ENCODE measurements around the gene PRDM16. TPM values are rescaled to one million over a fixed set of nuclear protein-coding genes. Genes with fewer than 3 reads are reported as not detected.

The PRDM16 gene
- polyA plus RNA-seq, 1 donor from 2014 or later: 0.21 TPM

DNA sequence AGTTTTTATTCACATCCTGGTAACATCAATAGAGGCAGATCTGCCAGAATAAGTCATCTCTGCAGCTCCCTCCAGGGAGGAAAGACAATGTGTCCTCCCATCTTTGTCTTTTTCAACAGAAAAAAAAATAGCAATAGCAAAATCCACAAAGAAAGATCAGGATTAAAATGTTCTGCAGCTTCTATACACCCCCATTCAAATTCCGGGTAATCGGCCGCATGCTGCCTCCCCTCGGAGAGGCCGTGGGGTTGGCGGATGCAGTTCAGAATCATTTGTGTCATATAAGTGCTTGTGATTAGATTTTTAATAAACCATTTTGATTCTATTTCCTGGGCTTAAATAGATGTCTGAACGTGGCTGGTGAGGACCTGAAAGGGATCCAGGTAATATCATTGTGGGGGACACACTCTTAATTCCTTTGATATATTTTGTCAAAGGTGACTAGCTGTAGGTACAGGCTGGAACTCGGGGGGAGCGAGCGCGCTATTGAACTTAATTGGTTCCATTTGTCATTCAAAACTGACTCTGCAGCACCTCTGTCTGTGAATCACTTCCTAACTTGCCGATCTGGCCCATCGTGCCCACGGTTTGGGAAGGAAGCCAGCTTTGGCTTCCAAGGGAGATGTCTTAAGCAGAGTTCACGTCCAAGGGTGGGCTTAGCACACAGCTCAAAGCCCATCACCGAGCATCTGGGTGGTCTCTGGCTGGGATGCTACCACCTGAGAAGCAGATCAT lies 299.9 kb downstream of the PRDM16 start:
- Histone ChIP-seq H4K20me1 (ENCODE audit: insufficient read depth) (no peaks in the 10 kb centered on the region), H3K27ac (ENCODE audit: low read length) (peak overlapping the region; percentile 65), H3K9me2 (ENCODE audit: insufficient read depth, low read length) (no peaks in the 10 kb centered on the region), H3K27me3 (ENCODE audit: insufficient read depth, low read depth, low read length) (no peaks in the 10 kb centered on the region), H3K4me3 (ENCODE audit: low read length) (no peak overlapping the region), H3F3A (ENCODE audit: insufficient read depth, low read length, poor library complexity, severe bottlenecking) (no peaks in the 10 kb centered on the region), H3K9me3 (ENCODE audit: low read length) (no peaks in the 10 kb centered on the region), H3K36me3 (ENCODE audit: insufficient read depth, low read length) (no peaks in the 10 kb centered on the region), H3K4me2 (ENCODE audit: low read length) (no peak overlapping the region), H3K79me2 (replicated peaks; ENCODE audit: insufficient read depth, low read length) (no peaks in the 10 kb centered on the region), H3K9ac (ENCODE audit: low read length) (peak overlapping the region; percentile 39), H2AFZ (ENCODE audit: low read depth, low read length) (peak overlapping the region; percentile 32)
- TF ChIP-seq RAD21 (conservative IDR thresholded peaks at IDR 0.05) (no peak), POLR2AphosphoS5 (IDR thresholded peaks at IDR 0.05) (no peak), SMC3 (conservative IDR thresholded peaks at IDR 0.05; ENCODE audit: poor library complexity) (no peak), EZH2 (IDR thresholded peaks at IDR 0.05; ENCODE audit: borderline replicate concordance, insufficient read depth, low read length, poor library complexity, severe bottlenecking) (no peak), TAF1 (IDR thresholded peaks at IDR 0.05; ENCODE audit: low read depth) (no peak), MXI1 (conservative IDR thresholded peaks at IDR 0.05; ENCODE audit: poor library complexity, severe bottlenecking) (no peak), EP300 (conservative IDR thresholded peaks at IDR 0.05; ENCODE audit: poor library complexity, severe bottlenecking) (no peak)
- TF ChIP-seq, protein P1, sequence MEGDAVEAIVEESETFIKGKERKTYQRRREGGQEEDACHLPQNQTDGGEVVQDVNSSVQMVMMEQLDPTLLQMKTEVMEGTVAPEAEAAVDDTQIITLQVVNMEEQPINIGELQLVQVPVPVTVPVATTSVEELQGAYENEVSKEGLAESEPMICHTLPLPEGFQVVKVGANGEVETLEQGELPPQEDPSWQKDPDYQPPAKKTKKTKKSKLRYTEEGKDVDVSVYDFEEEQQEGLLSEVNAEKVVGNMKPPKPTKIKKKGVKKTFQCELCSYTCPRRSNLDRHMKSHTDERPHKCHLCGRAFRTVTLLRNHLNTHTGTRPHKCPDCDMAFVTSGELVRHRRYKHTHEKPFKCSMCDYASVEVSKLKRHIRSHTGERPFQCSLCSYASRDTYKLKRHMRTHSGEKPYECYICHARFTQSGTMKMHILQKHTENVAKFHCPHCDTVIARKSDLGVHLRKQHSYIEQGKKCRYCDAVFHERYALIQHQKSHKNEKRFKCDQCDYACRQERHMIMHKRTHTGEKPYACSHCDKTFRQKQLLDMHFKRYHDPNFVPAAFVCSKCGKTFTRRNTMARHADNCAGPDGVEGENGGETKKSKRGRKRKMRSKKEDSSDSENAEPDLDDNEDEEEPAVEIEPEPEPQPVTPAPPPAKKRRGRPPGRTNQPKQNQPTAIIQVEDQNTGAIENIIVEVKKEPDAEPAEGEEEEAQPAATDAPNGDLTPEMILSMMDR (IDR thresholded peaks at IDR 0.05; ENCODE audit: poor library complexity, severe bottlenecking): no peak
- TF ChIP-seq, protein P2, sequence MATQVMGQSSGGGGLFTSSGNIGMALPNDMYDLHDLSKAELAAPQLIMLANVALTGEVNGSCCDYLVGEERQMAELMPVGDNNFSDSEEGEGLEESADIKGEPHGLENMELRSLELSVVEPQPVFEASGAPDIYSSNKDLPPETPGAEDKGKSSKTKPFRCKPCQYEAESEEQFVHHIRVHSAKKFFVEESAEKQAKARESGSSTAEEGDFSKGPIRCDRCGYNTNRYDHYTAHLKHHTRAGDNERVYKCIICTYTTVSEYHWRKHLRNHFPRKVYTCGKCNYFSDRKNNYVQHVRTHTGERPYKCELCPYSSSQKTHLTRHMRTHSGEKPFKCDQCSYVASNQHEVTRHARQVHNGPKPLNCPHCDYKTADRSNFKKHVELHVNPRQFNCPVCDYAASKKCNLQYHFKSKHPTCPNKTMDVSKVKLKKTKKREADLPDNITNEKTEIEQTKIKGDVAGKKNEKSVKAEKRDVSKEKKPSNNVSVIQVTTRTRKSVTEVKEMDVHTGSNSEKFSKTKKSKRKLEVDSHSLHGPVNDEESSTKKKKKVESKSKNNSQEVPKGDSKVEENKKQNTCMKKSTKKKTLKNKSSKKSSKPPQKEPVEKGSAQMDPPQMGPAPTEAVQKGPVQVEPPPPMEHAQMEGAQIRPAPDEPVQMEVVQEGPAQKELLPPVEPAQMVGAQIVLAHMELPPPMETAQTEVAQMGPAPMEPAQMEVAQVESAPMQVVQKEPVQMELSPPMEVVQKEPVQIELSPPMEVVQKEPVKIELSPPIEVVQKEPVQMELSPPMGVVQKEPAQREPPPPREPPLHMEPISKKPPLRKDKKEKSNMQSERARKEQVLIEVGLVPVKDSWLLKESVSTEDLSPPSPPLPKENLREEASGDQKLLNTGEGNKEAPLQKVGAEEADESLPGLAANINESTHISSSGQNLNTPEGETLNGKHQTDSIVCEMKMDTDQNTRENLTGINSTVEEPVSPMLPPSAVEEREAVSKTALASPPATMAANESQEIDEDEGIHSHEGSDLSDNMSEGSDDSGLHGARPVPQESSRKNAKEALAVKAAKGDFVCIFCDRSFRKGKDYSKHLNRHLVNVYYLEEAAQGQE (IDR thresholded peaks at IDR 0.05; ENCODE audit: borderline replicate concordance): no peak

DNA sequence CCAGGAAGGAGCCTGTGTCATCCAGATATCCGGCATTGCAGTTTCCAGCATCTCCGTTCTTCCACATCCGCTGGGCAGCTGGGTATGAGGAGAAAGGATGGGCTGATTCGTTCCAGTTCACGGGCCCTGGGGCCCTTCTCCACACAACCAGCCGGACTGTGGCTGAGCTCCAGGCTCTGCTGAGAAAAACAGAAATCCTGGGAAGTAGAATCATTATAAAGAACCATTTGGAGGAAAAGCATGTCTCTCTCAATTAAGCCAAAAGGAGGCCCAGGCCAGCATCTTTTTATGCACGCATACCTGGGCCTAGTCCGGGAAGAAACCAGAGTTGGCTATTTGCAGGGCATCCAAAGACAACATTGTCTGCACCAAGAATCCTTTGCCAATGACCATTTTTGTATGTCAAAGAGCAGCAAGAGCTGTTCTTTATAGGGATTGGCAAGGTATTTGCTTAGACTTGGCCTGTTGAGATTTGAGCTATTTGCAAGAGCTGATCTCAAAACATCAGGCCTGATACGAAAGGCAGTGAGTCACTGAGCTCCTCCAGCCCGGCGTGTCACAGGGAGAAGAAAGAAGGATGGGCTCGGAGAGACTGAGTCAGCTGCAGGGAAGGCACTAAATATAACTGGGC lies 300.6 kb downstream of the PRDM16 start:
- Histone ChIP-seq H3K36me3 (ENCODE audit: insufficient read depth, low read length) (no peaks in the 10 kb centered on the region), H4K20me1 (ENCODE audit: insufficient read depth) (no peaks in the 10 kb centered on the region), H3K4me3 (ENCODE audit: low read length) (no peak overlapping the region), H3K9ac (ENCODE audit: low read length) (no peak overlapping the region), H3F3A (ENCODE audit: insufficient read depth, low read length, poor library complexity, severe bottlenecking) (no peaks in the 10 kb centered on the region), H3K9me3 (ENCODE audit: low read length) (no peaks in the 10 kb centered on the region), H3K27me3 (ENCODE audit: insufficient read depth, low read depth, low read length) (no peaks in the 10 kb centered on the region), H2AFZ (ENCODE audit: low read depth, low read length) (no peak overlapping the region), H3K79me2 (replicated peaks; ENCODE audit: insufficient read depth, low read length) (no peaks in the 10 kb centered on the region), H3K4me2 (ENCODE audit: low read length) (no peak overlapping the region), H3K27ac (ENCODE audit: low read length) (no peak overlapping the region), H3K9me2 (ENCODE audit: insufficient read depth, low read length) (no peaks in the 10 kb centered on the region)
- no peak for TF ChIP-seq EZH2 (IDR thresholded peaks at IDR 0.05; ENCODE audit: borderline replicate concordance, insufficient read depth, low read length, poor library complexity, severe bottlenecking)
- no peak for TF ChIP-seq POLR2AphosphoS5 (IDR thresholded peaks at IDR 0.05)
- TF ChIP-seq, protein P1 (IDR thresholded peaks at IDR 0.05; ENCODE audit: poor library complexity, severe bottlenecking): no peak
- no peak for TF ChIP-seq EP300 (conservative IDR thresholded peaks at IDR 0.05; ENCODE audit: poor library complexity, severe bottlenecking)
- TF ChIP-seq, protein P2 (IDR thresholded peaks at IDR 0.05; ENCODE audit: borderline replicate concordance): no peak
- no peak for TF ChIP-seq TAF1 (IDR thresholded peaks at IDR 0.05; ENCODE audit: low read depth)
- TF ChIP-seq RAD21 (conservative IDR thresholded peaks at IDR 0.05): no peak
- no peak for TF ChIP-seq SMC3 (conservative IDR thresholded peaks at IDR 0.05; ENCODE audit: poor library complexity)
- TF ChIP-seq MXI1 (conservative IDR thresholded peaks at IDR 0.05; ENCODE audit: poor library complexity, severe bottlenecking): no peak

Data from neural cell (in vitro differentiated cells).